Esophagus squamous epithelium (tissue), 5 donors: ENCODE data around the gene GIGYF2. TPM values are rescaled to one million over a fixed set of nuclear protein-coding genes. Genes with fewer than 3 reads are reported as not detected.

Source experiments
- DNase-seq: peaks from one replicate; lab custom pipeline; 2025; lab: John Stamatoyannopoulos, UW
- H3K27ac ChIP-seq, 4 donors: fragments of 200-600 bp; sonication (generic); one replicate each; pipeline ENCODE4 v1.5.1; 2016 to 2019; ENCODE audit warnings: mild to moderate bottlenecking in 1 of 4
- H3K27me3 ChIP-seq, 4 donors: fragments of 200-600 bp; sonication (generic); 1 replicate in 3 of 4; 2 replicates in 1 of 4; pipeline versions ENCODE4 v1.5.1 to v1.6.0; 2017 to 2021; ENCODE audit warnings: antibody characterized with exemption in 1 of 4
- H3K36me3 ChIP-seq, 3 donors: fragments of 200-600 bp; sonication (generic); one replicate each; pipeline ENCODE4 v1.5.1; 2016 to 2019
- H3K4me1 ChIP-seq, 3 donors: fragments of 200-600 bp; sonication (generic); one replicate each; pipeline ENCODE4 v1.5.1; 2017 to 2019
- H3K4me3 ChIP-seq, 4 donors: fragments of 200-600 bp; sonication (generic); 1 replicate in 3 of 4; 2 replicates in 1 of 4; pipeline ENCODE4 v1.5.1; 2016 to 2019; ENCODE audit warnings: mild to moderate bottlenecking in 2 of 4, moderate library complexity in 1 of 4
- H3K9me3 ChIP-seq, 3 donors: fragments of 200-600 bp; sonication (generic); one replicate each; pipeline ENCODE4 v1.5.1; 2016 to 2019
- POLR2A ChIP-seq, 4 donors: fragments of 450-650 bp; IDR thresholded peaks; one replicate each; pipeline ENCODE4 v1.6.1; 2017; ENCODE audit warnings: antibody characterized with exemption in 4 of 4, mild to moderate bottlenecking in 4 of 4, moderate library complexity in 3 of 4
- WGBS, 2 donors: methylation state at CpG; one replicate each; pipeline ENCODE4 v1.1.5; 2018; 5-methylcytosine and 5-hydroxymethylcytosine counted together
- intact Hi-C: fragments of 100-400 bp; cut with DNase I; formaldehyde crosslinking; loops from one replicate; pipeline ENCODE4 v1.15.0; 2022
- total RNA-seq, 4 donors: library from RNA; depleted of rRNA; stranded (reverse); fragments of >200 nt; gene quantifications; one replicate each; pipeline ENCODE4 v1.1.0, GENCODE V29; 2016
- TF ChIP-seq, protein P1 (sequence below), 6 experiments: fragments of 450-650 bp in 4 of 6; fragments of 200-600 bp in 2 of 6; sonication (generic) in 2 of 6; IDR thresholded peaks; one replicate each; pipeline ENCODE4 v1.5.1; 2016 to 2019; ENCODE audit warnings: antibody characterized with exemption in 6 of 6, mild to moderate bottlenecking in 4 of 6, moderate library complexity in 4 of 6
- donor health status: DM: yes; HTN: yes; CAD: no.

The GIGYF2 gene
- total RNA-seq, 4 donors from 2014 or later = 48.7 to 79.0 (median 62.0) TPM

DNA sequence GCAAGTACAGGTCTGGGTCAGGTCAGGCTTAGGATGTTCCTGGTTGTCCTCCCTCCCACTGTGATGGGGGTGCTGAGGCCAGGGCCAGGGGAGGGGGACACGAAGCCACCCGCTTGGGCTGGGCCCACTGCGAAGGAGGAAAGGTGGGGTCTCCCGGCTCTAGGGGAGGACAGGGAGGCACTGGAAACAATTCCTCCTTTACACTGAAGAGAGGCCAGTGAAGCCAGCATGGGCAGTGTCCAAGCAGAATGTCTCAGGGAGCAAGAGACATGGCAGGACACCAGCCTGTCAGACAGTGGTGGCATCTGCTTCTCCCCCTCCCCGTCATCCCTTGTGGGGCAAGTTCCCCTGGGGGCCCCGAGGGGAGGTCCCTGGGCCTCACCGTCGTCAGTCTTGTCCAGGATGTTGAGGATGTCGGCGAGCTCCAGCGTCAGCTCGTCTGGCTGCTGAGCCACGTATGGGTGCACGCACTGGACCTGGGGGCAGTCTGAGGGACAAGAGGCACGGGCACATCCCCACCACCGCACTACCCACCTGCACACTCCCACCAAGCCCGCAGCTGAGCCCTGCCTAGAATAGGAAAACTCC is 183.7 kb downstream of the GIGYF2 start:
- Histone ChIP-seq H3K27me3 (peaks cover 0 to 34% (median 0%) of the 10 kb centered on the region in 4 donors), H3K4me1 (peaks cover 7 to 25% (median 18%) of the 10 kb centered on the region in 3 donors), H3K4me3 (no peak overlapping the region), H3K36me3 (peaks cover 0 to 3% (median 0%) of the 10 kb centered on the region in 3 donors), H3K9me3 (no peaks in the 10 kb centered on the region), H3K27ac (no peak overlapping the region)
- DNase-seq = no peak
- intact Hi-C loops = no loop called here
- WGBS, 2 donors = 54 to 84% methylated on average over 3 to 6 of the region's 17 CpGs
- TF ChIP-seq POLR2A (IDR thresholded peaks at IDR 0.05) = no peak
- TF ChIP-seq, protein P1, sequence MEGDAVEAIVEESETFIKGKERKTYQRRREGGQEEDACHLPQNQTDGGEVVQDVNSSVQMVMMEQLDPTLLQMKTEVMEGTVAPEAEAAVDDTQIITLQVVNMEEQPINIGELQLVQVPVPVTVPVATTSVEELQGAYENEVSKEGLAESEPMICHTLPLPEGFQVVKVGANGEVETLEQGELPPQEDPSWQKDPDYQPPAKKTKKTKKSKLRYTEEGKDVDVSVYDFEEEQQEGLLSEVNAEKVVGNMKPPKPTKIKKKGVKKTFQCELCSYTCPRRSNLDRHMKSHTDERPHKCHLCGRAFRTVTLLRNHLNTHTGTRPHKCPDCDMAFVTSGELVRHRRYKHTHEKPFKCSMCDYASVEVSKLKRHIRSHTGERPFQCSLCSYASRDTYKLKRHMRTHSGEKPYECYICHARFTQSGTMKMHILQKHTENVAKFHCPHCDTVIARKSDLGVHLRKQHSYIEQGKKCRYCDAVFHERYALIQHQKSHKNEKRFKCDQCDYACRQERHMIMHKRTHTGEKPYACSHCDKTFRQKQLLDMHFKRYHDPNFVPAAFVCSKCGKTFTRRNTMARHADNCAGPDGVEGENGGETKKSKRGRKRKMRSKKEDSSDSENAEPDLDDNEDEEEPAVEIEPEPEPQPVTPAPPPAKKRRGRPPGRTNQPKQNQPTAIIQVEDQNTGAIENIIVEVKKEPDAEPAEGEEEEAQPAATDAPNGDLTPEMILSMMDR (IDR thresholded peaks at IDR 0.05) = no peak

DNA sequence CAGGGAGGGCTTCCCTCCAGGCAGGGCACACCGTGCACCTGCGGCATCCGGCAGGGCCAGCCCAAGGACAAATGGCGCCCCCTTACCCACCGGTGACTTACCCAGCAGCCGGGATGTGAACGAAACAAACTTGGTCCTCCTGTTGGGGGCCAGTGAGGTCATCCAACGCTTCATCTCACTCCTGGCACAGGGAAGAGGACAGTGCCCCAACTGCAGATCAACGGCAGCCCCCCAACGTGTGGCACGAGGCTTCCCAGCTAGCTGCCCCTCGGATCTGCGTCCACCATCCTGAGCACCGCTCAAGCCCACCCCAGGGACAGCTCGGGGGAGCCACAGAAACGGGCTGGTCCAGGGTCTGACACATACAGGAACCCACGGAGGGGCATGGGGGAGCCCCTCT is 185.0 kb downstream of the GIGYF2 start:
- DNase-seq = no peak
- no peak overlapping the region for H3K27ac ChIP-seq
- H3K9me3 ChIP-seq = no peaks in the 10 kb centered on the region

DNA sequence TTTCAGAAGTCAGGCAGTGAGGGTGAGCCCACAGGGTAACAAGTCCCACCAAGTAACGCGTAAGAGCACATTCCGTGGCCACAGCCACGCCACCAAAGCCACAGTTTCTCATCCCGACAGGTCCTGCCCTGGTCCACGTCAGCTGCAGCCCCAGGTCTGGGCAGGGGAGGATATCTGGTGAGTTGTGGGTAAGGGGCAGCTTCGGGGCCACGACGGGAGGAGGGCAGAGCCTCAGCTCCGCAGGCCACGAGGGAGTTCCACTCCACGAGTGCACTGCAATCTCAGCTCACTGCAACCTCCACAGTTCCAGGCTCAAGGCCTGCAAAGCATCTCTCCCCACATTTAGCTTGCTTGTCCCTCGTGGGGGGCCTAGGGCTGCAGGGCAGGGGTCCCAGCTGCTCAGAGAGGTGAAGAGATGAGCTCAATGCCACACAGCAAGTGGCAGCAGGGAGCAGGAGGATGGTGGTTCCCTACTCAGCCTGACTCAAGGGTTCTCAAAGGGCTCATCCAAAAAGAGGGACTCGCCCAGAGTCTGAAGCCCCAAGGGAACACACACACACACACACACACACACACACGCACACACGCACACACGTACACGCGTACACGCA is 185.5 kb downstream of the GIGYF2 start:
- peaks cover 0 to 3% (median 0%) of the 10 kb centered on the region in 3 donors for H3K36me3 ChIP-seq
- TF ChIP-seq POLR2A (IDR thresholded peaks at IDR 0.05) = no peak
- TF ChIP-seq, protein P1 (IDR thresholded peaks at IDR 0.05) = no peak
- no peaks in the 10 kb centered on the region for H3K9me3 ChIP-seq
- H3K27me3 ChIP-seq = peaks cover 0 to 22% (median 0%) of the 10 kb centered on the region in 4 donors
- WGBS, 2 donors = 83% methylated on average over 6 of the region's 20 CpGs; no CpG with 5 or more reads in 1 of the 2 donors
- no peak overlapping the region for H3K4me3 ChIP-seq
- no peak for DNase-seq
- peaks cover 4 to 24% (median 6%) of the 10 kb centered on the region in 3 donors for H3K4me1 ChIP-seq
- intact Hi-C loops = no loop called here
- H3K27ac ChIP-seq = no peak overlapping the region

More for the DNA sequence above, 185.0 kb downstream of the GIGYF2 start:
- TF ChIP-seq, protein P1 (IDR thresholded peaks at IDR 0.05) = no peak
- no peak for TF ChIP-seq POLR2A (IDR thresholded peaks at IDR 0.05)
- intact Hi-C loops = no loop called here
- Histone ChIP-seq H3K27me3 (peaks cover 0 to 27% (median 0%) of the 10 kb centered on the region in 4 donors), H3K36me3 (peaks cover 0 to 3% (median 0%) of the 10 kb centered on the region in 3 donors), H3K4me3 (no peak overlapping the region), H3K4me1 (peaks cover 4 to 25% (median 7%) of the 10 kb centered on the region in 3 donors)
- WGBS, 2 donors = 91% methylated on average over 7 of the region's 17 CpGs; no CpG with 5 or more reads in 1 of the 2 donors

DNA sequence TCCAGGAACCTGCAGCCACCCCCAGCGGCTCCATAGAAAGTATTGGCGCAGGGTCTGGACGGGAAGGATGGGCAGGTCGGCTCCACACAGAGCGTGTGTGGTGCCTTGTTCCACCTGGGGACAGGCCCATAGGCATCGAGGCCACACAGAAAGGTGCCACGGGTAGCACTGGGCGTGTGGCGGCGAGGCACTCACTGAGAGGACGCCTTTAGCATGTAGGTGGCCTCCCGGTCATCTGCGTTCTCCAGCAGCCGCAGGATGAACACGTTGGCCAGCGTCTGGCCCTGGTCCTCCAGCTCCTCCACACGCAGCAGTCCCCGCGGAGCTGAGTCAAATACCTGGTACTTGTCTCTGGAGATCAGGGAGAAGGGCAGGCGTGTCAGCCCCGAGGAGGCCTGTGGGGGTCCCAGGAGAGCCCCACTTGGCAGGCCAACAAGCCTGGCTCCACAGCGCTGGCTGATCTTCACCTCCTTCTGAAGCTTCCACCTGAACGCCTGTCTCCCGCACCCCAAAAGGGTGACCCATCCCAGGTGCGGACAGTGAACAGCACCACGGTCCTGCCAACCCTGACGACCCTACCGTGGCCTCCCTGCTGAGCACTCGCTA is 186.1 kb downstream of the GIGYF2 start:
- H3K4me1 ChIP-seq = peaks cover 4 to 24% (median 6%) of the 10 kb centered on the region in 3 donors
- H3K4me3 ChIP-seq = no peak overlapping the region
- DNase-seq = no peak
- 81 to 93% methylated on average over 10 to 17 of the region's 29 CpGs for whole genome bisulfite sequencing, 2 donors
- H3K9me3 ChIP-seq = no peaks in the 10 kb centered on the region
- TF ChIP-seq POLR2A (IDR thresholded peaks at IDR 0.05) = no peak
- TF ChIP-seq, protein P1 (IDR thresholded peaks at IDR 0.05) = no peak
- H3K27ac ChIP-seq = no peak overlapping the region
- peaks cover 0 to 20% (median 0%) of the 10 kb centered on the region in 4 donors for H3K27me3 ChIP-seq
- peaks cover 0 to 3% (median 0%) of the 10 kb centered on the region in 3 donors for H3K36me3 ChIP-seq
- intact Hi-C loops = no loop called here

DNA sequence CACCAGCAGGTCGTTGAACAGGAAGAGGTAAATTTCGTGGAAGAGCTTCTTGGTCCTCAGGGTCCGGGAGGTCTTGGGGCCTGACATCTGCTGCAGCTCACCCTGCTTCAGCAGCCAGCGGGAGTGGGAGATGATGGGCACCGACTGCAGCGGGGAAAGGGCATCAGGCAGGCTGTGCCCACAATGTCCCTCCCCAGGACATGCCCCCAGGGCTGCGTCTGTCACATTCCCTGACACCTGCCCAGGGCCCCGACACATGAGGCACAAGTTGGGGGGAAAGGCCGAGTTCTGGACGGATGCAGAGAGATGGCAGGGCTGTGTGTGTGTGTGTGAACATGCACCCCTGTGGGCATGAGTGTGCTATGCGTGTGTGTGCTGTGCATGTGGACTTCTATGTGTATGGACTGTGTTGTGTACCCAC is 186.9 kb downstream of the GIGYF2 start:
- no peaks in the 10 kb centered on the region for H3K9me3 ChIP-seq
- no peak for TF ChIP-seq POLR2A (IDR thresholded peaks at IDR 0.05)
- TF ChIP-seq, protein P1 (IDR thresholded peaks at IDR 0.05) = no peak
- H3K4me3 ChIP-seq = no peak overlapping the region
- no peak for DNase-seq
- WGBS, 2 donors = 78 to 90% methylated on average over 3 to 4 of the region's 11 CpGs
- H3K36me3 ChIP-seq = no peaks in the 10 kb centered on the region
- H3K4me1 ChIP-seq = peaks cover 4 to 24% (median 6%) of the 10 kb centered on the region in 3 donors
- intact Hi-C loops = no loop called here
- H3K27me3 ChIP-seq = peaks cover 0 to 20% (median 0%) of the 10 kb centered on the region in 4 donors
- no peak overlapping the region for H3K27ac ChIP-seq
